Loucy (cell line): Measurements from ENCODE around the gene CELSR1.

Experiments
- CTCF ChIP-seq: fragments of 200-600 bp; sonication (generic); conservative IDR thresholded peaks from 2 replicates; pipeline ENCODE4 v1.5.1; 2014; ENCODE audit warnings: mild to moderate bottlenecking, antibody characterized with exemption, low read length
- EZH2phosphoT487 ChIP-seq: fragments of 200-600 bp; IDR thresholded peaks from 2 replicates; pipeline ENCODE4 v1.6.1; 2018; ENCODE audit warnings: antibody characterized with exemption, mild to moderate bottlenecking, moderate library complexity, borderline replicate concordance

- TF ChIP-seq EZH2phosphoT487 (no peak), CTCF (no peak)
These were observed 112.9 kb downstream of the CELSR1 start for GRCh38 chr22:46424496-46424895.
